HG02943 (cell line): Measurements from ENCODE around the gene VAV2.

Experiments used
- ATAC-seq: cut with Tn5 transposase; IDR thresholded peaks from one replicate; pipeline ENCODE4 v1.9.1; 2021; ENCODE audit warnings: mild to moderate bottlenecking, low read depth, moderate library complexity; ENCODE audit not compliant: unreplicated experiment

VAV2 gene

DNA sequence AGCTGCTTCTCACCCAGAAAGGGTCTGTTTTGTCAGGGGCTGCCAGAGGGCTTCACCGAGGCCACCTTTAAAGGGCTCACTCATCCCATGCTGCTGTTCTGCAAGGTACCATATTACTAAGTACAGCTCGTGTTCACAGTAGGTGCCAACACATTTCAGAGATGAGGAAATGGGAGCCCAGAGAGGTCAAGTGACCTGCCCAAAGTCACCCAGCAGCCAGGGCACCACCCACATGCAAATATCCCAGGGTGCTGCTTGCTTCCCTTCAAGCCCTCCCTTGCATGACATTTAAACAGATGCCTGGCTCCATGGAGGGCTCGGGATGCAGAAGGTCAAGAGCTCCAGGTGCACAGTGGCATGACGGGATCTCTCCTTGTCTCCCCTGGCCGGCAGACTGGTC is 130.4 kb downstream of the VAV2 start:
- ATAC-seq = no peak

DNA sequence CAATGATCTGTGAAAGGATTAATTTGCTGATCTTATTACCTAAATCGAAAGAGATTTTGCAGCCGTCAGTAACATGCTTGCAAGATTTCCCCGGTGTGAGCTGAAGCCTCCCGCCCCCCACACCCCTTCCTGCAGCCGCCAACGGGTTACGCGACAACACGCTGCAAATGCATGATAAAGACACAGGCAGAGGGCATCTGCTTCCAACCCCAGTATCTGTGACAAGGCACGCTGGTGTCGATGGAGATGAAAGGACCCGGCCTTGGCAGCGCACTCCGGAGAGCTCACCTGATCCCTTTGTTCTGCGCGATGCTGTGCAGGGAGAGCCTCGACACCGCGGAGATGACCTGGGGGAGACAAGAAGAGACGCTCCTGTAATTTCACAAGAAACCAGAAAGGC is 131.0 kb downstream of the VAV2 start:
- no peak for ATAC-seq

- ATAC-seq = no peak
These were observed 133.4 kb downstream of the VAV2 start for GRCh38 chr9:133858771-133859170.

GRCh38 chr9:133857639-133858038 is 134.5 kb downstream of the VAV2 start:
- no peak for ATAC-seq

DNA sequence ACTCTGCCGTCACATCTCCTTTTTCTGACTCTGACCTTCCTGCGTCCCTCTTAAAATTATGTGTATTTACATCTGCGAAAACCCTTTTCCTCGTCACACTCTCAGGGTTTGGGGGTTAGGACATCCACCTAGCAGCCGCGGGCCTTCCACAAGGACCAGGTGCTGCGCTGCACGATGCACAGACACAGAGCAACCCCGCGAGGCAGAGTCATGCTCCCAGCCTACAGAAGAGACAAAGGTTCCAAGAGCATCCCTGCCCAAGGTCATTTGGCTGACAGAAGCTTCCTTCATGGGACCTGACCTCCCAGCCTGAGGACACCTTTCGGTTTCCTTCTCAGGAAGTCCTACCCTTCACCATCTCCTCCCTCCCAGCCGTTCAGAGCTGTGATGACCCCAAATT is 135.3 kb downstream of the VAV2 start:
- no peak for ATAC-seq

DNA sequence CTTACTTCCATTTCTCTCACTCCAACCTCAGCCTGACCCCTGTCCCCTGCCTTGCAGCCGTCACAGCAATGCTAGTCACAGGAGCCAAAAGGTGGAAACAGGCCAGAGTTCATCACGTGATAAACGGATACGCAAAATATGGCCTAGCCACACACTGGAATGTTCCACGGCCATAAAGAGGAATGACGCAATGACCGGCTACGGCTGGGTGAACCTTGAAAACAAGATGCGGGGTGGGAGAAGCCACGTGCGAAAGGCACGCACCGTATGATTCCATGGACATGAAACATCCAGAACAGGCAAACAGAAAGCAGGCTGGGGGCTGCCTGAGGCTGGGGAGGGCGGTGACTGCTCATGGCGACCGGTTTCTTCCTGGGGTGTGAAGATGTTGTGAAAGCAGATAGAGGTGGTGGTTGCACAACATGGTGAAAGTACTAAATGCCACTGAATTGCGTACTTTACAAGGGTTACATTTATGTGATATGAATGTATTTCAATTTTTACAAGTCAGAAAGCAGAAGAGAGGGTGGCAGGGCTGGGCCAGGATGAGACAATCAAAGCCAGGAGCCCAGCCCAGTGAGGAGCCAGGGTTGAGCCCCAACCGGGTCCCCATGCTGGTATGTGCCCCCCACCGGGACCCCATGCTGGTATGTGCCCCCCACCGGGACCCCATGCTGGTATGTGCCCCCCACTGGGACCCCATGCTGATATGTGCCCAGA is 136.2 kb downstream of the VAV2 start:
- no peak for ATAC-seq

GRCh38 chr9:133855371-133855770 is 136.8 kb downstream of the VAV2 start:
- ATAC-seq = no peak

- ATAC-seq = no peak
These were observed 137.4 kb downstream of the VAV2 start for GRCh38 chr9:133854765-133855164.

DNA sequence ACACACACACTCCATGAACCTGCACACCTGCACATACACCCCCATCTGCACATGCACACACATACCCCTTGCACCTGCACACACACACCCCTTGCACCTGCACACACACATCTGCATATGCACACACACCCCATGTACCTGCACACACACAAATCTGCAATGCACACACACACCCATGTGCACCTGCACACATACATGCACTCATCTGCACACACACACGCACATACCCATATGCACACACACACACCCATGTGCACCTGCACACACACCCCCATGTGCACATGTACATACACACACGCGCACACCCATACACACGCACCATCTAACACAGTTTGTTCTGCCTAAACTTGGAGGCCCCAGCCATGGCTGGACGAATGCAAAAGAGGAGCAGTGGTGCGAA is 138.1 kb downstream of the VAV2 start:
- no peak for ATAC-seq

GRCh38 chr9:133853331-133853730 is 138.8 kb downstream of the VAV2 start:
- no peak for ATAC-seq

GRCh38 chr9:133852431-133852830 is 139.7 kb downstream of the VAV2 start:
- ATAC-seq = no peak

GRCh38 chr9:133851693-133852092 is 140.4 kb downstream of the VAV2 start:
- no peak for ATAC-seq

GRCh38 chr9:133850937-133851336 is 141.2 kb downstream of the VAV2 start:
- ATAC-seq = no peak

DNA sequence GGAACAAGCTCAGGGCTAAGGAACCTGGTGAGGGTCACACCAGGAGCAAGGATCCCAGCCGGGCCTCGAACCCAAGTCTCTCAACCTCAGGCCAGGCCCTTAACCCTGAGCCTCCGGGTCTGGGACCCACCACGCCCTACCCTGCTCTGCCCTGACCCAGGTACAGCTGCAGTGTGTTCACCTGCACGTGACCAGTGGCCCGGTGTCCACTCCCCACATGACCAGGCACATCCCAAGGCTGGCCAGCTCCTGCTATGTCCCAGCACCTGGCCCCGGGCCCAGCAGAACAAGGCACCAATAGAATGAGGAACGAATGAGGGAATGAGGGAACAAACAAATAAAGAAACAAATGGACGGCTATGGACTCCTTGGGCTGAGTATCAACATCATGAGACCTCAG is 142.0 kb downstream of the VAV2 start:
- ATAC-seq = no peak

- ATAC-seq = no peak
These were observed 142.9 kb downstream of the VAV2 start for GRCh38 chr9:133849110-133849670.

DNA sequence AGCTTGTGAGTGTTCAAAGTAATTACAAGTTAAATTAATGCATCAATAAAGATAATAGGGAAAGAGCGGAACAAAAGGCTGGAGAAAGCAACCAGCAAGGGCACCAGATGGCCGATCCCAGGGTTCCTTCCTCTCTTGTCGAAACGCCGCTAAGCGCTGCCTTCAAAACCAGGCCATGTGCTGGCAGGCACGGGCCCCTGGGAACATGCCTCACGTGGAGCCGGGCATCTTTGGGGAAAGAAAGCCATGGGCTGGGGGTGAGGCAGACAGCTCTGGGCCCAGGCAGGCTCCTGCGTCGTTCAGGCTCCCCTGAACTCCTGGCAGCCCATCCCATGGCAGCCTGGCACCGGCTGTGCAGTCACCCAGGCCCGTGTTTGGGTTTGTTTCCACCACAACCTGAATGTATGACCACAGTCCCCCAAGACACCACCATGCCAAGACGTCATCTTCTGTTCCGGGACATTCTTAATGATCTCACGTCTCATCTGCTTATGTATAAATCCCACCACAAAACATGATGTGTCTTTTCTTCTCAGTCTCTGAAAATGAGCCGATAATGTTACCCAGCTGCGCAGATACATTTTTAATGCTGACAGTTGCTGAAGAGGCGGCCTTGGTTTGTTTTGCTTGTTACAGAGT is 143.5 kb downstream of the VAV2 start:
- ATAC-seq = no peak

GRCh38 chr9:133846483-133847090 is 145.5 kb downstream of the VAV2 start:
- no peak for ATAC-seq

DNA sequence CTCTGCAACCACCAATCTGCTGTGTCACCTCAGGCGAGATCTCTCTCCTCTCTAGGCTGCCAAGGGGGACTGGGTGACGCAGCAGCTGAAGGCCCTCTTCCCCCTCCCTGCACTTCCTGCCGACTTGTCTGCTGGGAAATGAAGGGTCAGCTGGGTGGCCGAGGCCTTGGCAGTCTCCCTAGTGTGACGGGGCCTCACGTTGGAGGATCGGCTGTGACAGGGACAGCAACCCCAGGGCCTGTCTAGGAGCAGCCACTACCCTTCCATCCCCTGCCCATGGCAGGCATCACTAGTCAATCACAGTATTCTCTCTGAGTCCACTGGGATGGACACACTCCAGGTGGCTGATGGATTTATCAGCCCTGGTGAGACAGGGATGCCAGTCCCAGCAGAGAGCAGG is 146.7 kb downstream of the VAV2 start:
- no peak for ATAC-seq

GRCh38 chr9:133844881-133845410 is 147.2 kb downstream of the VAV2 start:
- no peak for ATAC-seq

DNA sequence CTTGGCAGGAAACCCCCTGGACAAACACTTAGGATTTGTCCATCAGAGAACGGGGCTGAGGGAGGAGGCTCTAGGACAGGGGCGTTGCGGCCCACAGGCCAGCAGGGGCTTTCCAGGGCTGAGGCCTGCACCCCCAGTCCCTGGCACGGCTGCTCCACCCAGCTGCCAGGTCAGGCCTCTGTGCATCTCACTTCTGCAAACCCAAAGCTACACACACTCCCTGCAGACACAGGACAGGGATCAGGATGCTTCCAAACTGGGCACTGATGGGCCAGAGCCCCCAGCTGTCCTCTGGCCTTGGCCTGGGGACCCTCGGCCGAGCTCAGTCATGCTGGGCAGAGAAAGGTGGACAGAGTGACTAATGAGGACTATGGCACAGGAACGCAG is 147.7 kb downstream of the VAV2 start:
- ATAC-seq = no peak

DNA sequence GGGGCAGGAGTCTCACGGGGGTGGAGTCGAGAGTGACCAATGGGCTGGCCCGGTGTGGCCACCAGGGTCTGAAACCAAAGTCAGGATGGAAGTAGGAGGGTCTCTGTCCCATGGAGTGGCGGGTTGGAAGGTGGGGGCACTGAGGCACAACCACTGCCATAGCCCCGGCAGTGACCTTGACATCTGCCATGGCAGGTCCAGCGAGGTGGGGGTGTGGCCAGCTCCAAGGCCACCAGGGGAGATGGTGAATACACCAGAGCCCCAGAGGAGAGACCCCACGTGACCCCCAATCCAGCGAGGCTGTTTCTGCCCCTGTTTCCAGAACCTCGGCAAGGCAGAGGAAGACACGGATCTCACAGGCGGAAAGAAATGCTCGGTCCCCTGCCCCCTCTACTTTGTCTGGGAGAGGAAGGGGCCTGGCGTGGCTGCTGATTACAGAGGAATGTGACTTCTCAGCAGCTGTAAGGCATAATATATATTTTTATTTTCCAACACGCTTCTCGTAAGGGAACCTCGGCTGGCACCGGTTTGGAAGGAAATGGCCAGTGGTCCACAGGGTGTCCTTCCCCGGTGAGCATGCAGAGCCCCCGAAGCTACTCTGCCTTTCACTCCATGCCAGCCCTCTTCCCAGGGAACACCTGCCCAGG is 148.2 kb downstream of the VAV2 start:
- no peak for ATAC-seq
